Measurements from ENCODE around the gene PLIN4.
A peak's percentile ranks its signal among the peaks of the same experiment; 100 is the strongest.

Gene PLIN4

DNA sequence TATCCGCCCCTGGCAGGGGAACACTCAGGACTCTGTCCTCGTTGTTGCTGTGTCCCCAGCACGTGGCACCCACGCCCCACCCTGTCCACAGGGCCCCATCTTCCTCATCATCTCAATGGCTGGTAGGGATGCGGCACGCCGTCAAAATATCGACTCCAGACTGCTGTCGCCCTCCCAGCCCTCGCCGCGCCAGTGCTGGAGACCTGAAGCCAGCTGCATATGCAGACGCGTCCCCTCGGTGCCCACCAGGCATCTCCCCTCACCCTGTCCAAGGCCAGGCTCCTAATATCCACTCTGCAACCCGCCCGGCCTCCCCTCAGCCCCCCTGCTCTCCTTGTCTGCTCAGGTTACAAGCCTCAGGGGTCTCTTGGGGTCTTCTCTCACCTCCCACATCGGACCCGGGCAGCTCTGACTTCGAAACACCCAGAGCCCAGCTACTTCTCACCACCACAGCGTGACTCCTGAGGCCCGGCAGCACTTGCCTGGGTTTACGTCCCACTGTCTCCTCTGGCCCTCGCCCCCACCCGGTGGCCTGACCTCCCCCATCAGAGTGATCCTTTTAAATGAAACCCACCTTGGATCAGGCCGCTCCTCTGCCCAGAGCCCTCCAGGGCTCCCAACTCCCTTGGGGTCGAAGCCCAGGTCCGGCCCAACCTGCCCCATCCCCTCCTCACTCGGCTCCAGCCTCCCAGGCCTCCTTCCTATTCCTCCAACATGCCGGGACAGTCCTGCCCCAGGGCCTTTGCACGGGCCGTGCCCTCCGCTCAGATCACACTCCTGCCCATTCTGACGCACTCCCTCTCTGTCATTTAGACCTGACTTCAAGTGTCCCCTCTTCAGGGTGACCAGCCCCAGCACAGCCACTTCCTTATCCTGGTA is 12.5 kb downstream of the PLIN4 start:
- no peak for DNase-seq

DNA sequence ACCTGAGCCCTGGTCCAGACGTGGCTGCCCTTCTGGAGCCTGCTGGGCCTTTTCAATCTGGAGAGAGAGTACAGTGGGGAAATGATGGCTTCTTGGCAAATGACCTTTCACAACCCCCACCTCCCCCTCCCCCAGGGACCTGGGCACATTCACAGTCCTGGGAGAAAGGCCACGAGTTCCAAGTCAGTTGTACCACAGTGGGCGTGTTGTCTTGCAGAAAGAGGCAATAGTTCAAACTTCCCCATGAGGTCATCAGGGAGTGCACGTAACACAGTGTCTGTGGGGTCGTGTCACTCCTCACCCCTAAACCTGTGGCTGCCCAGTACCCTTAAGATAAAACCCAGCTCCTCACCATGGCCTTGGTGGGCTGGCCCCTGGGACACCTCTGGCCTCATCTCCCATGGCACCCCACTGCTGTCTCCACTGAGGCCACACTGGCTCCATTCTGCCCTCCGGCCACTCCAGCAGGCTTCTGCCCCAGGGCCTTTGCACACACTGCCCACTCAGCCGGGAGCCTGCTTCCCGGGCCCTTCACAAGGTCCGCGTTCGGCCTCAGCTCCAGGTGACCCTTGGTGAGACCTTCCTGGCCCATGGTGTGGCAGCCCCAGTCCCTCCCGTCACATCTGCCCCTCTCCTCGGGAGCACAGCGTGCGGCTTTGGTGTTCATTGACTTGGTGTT is 13.3 kb downstream of the PLIN4 start:
- DNase-seq, result peak; percentile 91

DNA sequence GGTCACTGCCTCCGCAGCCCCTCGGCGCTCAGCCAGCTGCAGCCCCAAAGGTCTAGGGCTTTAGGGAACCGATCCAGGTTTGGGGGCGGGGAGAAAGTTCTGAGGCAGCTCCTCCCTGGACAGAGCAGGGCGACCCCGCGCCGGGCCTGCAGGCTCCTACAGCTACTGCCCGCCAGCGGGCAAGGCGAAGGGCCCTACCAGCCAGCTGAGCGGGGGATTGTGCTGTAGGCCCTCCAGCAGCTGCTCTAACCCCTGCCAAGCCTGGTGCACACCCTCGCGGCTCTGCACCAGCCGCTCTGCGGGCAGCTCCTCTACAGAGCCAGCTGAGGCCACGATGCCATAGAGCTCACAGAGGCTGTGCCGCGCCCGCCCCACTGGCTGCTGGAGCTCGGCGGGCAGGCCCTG is 14.0 kb downstream of the PLIN4 start:
- DNase-seq, result no peak

DNA sequence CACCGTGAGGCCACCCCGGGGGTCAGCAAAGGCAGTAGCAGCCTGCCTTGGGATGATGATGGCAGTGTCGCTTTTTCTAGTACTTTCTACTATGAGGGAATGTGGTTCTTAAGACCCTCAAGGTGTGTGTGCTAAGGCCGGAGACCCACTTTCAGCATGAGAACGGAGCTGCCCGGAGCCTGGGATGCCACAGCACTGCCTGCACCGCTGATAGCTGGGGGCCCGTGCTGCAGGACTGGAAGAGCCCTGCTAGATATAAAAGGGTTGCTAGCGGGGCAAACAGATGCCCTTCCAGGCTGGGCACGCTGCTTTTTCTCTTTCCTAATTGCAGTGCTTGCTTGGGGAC is 14.5 kb downstream of the PLIN4 start:
- DNase-seq, result no peak

DNA sequence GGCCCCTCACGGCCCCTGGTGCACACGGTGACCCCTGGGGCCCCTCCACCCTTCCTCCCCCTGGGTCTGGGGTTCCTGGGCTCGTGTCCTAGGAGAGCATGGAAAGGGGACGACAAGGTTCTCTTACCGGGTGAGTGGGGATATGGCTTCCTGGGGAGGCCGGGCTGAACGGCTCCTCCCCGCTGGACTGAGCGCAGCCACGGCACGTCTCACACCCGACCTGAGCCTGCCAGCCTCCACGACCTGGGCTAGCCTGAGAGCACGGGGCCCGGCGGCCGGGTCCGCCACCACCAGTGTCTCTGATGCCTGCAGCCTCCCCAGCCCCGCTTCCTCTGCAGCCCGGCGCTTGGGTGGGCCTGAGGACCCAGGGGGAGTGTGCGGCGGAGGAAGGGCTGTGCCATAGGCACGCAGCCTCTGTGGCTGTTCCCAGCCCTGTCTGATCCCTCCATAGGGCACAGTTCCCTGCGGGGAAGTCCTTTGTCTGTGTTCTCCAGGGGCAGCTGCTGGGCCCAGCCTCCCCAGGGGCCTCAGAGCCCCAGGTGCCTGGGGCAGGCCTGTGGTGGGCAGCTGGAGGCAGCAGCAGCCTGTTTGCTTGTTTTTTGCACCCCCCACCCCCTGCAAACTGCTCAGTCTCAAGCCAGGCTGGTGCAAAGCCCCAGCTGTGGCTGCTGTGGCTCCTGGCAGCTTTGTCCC is 15.0 kb downstream of the PLIN4 start:
- DNase-seq, result no peak

DNA sequence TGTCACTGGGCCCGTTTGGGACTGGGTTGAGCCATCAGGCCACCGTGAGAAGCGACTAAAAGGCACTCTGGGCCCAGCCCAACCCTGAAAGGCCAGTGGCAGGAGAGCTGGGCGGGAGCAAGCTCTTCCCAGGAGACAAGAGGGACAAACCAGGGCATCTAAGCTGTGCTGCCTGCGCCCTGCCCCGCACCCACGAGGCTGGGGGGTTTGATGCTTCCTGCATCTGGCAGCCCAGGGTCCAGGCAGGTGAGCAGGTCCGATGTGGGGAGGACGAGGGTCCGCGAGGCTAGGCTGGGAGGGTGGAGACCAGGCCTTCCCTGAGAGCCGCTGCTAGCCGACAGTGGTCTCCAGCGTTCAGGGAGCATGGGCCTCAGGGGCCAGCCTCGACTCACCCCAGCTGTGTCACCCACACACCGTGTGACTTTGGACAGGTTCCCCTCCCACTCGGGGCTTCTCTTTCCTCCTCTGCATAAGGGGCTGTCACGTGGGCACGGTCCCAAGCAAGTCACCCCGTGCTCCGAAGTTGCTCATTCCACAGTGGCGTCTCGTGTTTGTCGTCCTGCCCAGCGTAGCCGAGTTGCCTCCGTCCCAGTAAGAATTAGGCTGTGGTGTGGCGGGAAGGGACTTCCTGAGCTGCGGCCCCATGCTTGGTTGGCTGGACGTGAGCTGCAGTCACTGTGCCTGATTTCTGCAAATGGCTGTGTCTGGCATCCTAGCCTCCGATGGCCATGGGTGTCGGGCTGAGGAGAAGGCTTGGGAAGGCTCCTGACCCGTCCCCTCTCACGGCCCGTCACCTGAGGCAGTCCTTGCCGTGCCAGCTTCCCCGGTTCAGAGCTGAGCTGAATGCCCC is 15.8 kb downstream of the PLIN4 start:
- no peak for DNase-seq

DNA sequence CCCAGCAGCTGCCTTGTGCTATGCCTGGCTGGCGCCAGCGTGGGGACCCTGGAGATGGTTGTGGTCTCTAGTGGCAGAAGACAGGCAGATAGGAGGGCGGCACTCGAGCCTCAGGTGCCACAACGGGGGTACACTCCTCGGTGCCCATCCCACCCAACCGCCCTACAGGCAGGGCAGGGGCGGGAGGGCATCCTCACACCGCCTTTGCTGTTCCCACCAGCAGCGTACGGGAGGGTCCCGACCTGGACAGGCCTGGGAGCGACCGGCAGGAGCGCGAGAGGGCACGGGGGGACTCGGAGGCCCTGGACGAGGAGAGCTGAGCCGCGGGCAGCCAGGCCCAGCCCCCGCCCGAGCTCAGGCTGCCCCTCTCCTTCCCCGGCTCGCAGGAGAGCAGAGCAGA is 16.6 kb downstream of the PLIN4 start:
- DNase-seq, result no peak

DNA sequence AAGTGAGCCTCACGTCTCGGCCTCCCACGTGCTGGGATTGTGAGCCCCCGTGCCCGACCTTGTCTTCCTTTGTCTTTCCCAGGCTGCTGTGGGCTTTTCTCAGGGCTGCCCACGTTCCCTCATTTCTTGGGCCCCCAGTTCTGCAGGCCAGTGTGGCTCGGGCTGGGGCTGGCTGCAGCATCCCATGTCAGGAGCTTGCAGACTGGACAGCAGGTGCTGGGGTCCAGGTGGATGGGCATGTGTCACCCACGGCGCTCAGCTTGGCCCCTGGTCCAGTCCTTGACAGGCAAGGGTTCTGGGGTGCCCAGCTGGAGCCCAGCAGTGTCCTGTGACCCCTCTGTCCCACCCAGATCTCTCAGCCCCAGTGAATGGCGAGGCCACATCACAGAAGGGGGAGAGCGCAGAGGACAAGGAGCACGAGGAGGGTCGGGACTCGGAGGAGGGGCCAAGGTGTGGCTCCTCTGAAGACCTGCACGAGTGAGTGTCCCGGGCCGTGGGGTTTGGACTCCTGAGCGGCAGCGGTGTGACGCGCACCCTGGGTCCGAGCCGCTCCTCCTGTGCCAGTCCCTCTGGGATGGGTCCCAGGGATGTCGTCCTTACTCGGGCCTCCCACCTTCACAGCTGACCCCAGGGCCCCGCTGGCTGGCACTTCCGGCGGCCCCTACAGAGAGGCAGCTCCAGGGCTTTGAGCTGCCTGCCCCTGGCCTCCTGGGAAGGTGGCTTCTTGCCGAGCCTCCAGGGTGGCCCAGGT is 17.3 kb downstream of the PLIN4 start:
- DNase-seq, result no peak

DNA sequence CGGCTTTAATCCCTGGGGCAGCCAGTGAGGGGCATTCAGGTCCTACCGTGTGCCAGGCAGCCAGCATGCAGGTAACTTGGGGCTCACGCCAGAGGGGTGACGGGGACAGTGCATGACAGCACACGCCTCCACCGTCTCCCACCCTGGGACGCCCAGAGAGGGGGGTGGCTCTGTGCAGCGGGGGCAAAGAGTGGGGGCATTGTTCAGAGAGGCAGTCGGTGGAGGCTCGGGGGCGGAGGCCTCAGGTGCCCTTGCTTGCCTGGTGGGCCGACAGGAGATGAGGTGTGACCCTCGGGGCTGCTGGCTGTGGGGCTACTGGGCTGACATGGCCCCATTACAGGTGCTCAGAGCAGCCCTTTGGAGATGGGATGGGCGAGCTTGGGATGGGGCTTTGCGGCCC is 18.4 kb downstream of the PLIN4 start:
- DNase-seq, result no peak

DNA sequence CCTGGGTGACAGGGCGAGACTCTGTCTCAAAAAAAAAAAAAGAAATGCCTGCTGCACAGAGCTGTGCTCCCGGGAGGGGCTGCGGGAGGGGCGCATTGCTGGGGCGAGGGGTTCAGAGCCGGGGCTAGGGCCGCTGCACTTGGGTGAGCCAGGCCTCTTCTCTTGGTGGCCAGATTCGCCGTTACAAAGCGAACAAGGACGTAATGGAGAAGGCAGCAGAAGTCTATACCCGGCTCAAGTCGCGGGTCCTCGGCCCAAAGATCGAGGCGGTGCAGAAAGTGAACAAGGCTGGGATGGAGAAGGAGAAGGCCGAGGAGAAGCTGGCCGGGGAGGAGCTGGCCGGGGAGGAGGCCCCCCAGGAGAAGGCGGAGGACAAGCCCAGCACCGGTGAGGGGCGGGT is 19.0 kb downstream of the PLIN4 start:
- DNase-seq, result no peak

DNA sequence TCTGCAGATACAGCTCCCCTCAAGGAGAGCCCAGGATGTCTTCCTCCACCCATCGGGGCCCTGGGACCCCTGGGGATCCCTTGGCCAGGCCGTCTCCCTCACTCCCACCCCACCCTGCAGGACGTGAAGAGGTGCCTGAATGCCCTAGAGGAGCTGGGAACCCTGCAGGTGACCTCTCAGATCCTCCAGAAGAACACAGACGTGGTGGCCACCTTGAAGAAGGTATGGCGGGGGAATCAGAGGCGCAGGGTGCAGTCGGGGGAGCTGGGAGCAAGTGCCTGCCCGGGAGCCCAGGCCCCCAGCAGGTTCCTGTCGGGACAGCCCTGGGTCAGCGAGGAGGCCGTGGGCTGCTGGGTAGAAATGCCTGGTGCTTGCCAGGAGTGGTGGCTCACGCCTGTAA is 19.6 kb downstream of the PLIN4 start:
- DNase-seq, result no peak

DNA sequence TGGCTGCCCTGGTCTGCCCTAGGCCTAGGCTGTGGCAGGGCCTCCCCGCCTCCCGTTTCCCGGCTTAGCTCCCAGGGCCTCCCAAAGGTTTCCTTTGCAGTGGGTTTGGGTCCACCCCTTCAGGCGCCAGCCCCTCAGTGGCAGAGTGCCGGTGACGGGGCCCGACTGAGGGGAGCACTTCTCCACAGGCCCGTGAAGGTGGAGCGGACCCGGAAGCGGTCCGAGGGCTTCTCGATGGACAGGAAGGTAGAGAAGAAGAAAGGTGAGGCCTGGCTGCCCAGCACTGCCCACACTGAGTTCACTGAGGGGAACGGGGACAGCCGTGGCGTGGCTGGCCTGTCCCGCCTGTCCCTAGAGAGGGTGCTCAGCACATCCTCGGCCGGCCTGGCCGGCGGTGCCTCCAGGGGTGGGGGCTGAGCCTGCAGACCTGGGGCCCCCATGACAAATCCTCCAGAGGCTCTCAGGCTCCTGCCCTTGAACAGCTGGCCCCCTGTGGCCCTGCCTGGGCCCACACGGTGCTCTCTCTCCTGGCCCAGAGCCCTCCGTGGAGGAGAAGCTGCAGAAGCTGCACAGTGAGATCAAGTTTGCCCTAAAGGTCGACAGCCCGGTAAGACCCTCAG is 20.4 kb downstream of the PLIN4 start:
- no peak for DNase-seq

DNA sequence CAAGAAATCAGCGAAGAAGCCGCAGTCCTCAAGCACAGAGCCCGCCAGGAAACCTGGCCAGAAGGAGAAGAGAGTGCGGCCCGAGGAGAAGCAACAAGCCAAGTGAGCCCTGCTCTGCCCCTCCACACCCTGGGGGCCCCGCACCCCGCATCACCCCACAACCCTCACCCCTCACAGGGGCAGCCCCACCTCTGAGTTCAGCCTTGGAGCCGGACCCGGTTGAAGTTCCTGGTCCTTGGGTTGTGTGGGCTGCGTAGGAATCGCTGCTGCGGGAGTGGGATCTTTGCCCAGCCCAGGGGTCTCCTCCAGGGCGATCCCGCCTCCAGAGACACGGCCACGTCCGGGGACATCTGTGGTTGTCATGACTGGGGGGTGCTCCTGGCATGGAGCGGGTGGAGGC is 22.0 kb downstream of the PLIN4 start:
- no peak for DNase-seq

DNA sequence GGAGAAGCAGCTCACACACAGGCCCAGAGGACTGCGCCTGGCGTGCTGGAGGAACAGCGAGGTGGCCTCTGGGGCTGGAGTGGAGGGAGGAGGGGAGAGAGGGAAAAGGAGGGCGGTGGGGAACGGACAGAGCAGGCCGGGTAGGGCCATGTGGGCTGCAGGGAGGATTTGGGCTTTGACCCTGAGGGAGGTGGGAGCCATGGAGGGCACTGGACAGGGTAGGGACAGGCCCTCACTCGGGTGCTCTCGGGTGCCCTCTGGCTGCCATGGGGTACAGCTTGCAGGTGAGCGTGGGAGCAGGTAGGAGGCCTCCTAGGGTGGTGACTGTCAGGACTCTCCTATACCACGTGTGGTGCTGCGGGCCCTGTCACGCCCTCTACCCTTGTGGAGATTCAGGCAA is 22.8 kb downstream of the PLIN4 start:
- no peak for DNase-seq

DNA sequence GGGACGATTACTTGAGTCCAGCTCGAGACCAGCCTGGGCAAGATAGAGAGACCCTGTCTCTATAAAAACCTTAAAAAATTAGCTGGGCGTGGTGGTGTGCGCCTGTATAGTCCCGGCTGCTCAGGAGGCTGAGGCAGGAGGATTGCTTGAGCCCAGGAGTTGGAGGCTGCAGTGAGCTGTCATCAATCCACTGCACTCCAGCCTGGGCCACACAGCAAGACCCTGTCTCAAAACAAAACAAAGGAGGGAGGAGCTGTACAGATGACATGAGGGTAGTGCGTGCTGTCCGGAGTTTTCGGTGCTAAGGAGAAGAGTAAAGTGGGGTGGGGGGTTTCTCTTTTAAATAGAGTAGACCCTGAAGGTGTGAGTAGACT is 23.6 kb downstream of the PLIN4 start:
- DNase-seq, result no peak

DNA sequence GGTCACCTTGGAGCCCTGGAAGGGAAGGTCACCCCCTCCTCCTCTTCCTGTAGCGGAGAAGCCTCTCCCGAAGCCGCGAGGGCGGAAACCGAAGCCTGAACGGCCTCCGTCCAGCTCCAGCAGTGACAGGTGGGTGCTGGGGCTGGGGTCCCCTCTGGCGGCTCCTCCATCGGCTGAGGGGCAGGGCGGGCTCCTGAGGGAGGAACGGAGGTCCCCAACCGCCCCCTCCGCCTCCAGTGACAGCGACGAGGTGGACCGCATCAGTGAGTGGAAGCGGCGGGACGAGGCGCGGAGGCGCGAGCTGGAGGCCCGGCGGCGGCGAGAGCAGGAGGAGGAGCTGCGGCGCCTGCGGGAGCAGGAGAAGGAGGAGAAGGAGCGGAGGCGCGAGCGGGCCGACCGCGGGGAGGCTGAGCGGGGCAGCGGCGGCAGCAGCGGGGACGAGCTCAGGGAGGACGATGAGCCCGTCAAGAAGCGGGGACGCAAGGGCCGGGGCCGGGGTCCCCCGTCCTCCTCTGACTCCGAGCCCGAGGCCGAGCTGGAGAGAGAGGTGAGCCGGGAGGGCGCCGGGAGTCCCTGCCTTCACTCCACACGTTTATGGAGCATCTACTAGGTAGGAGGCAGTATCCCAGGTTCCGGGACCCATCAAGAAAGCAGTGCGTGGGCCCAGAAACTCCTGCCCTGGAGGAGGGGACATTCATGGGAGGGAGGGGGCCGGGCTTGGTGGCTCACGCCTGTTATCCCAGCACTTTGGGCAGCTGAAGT is 24.2 kb downstream of the PLIN4 start:
- no peak for DNase-seq

DNA sequence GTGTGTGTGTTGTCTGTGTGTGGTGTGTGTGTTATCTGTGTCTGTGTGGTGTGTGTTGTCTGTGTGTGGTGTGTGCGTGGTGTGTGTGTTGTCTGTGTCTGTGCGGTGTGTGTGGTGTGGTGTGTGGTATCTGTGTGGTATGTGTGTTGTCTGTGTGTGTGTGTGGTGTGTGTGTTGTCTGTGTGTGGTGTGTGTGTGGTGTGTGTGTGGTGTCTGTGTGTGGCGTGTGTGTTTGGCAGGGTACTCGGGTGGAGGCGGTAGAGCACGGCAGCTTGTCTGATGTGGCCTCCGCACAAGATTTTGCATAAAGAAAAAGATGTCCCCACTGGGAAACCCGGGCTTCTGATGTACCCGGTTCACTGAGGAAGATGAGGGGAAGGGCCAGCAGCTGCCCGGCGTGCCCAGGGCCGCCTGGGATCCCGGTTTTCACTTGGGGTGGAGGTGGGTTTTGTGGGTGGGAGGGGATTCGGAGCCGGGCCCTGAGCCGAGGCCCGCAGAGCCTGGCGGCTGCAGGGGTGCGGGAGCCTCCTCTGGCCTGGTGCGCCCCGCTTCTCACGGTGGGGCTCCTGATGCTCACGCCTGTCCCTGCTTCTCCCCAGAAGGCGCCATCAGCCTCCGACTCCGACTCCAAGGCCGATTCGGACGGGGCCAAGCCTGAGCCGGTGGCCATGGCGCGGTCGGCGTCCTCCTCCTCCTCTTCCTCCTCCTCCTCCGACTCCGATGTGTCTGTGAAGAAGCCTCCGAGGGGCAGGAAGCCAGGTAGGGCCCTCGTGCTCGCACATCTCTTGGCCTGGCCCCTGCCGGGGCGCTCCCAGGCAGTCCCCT is 25.0 kb downstream of the PLIN4 start:
- no peak for DNase-seq

DNA sequence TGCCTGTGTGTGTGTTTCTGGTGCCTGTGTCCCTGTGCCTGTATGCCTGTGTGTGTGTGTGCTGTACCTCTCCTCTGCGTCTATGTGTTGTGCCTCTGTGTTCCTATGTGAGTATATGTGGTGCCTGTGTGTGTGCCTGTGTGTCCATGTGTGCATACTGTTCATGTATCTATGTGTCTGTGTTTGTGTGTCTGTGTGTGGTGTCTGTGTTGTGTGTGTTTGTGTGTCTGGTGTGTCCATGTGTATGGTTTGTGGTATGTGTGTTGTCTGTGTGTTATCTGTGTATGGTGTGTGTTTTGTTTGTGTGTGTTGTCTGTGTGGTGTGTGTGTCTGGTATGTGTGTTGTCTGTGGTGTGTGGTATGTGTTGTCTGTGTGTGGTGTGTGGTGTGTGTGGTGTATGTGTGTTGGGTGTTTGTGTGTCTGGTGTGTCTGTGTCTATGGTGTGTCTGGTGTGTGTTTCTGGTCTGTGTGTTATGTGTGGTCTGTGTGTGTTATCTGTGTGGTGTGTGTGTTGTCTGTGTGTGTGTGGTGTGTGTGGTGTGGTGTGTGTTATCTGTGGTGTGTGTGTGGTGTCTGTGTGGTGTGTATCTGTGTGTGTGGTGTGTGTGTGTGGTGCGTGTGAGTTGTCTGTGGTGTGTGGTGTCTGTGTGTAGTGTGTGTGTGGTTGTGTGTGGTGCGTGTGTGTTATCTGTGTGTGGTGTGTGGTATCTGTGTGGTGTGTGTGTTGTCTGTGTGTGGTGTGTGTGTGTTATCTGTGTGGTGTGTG is 25.8 kb downstream of the PLIN4 start:
- DNase-seq, result no peak

DNA sequence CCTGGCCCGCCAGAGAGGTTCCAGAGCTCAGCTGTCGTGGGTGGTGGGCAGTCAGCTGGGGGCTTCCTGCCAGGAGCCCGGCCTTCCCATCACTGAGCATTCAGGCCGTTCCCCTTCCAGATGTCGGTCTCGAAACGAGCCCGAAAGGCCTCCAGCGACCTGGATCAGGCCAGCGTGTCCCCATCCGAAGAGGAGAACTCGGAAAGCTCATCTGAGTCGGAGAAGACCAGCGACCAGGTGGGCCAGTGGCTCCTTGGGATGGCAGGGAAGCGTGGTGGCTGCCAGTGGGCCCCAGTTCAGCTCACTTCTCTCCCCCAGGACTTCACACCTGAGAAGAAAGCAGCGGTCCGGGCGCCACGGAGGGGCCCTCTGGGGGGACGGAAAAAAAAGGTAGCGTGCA is 26.8 kb downstream of the PLIN4 start:
- DNase-seq, result no peak

All from inflammatory macrophage treated with lipopolysaccharide for 4 hours (primary cell).